RWPE1 (cell line): Measurements from ENCODE around the gene RAB43.
A peak's percentile ranks its signal among the peaks of the same experiment; 100 is the strongest.

ENCODE experiments used
- CTCF ChIA-PET: fragments of 350-600 bp; sonication (Branson Sonifier 250); formaldehyde crosslinking; extraction: SDS; loops from one replicate; lab custom pipeline; 2021; lab: Yijun Ruan, JAX
- POLR2A ChIA-PET: fragments of 400-600 bp; formaldehyde crosslinking; extraction: SDS; loops from one replicate; lab custom pipeline; 2020; ENCODE audit warnings: antibody characterized with exemption; ENCODE audit not compliant: low non-redundant PET; lab: Yijun Ruan, JAX
- DNase-seq: peaks from one replicate; pipeline ENCODE4 v3.0.0; 2012; ENCODE audit warnings: low spot score
- H3K27ac ChIP-seq: fragments of 450-650 bp; 2 replicates; pipeline ENCODE4 v1.5.1; 2017
- CTCF ChIP-seq: fragments of 450-650 bp; conservative IDR thresholded peaks from 2 replicates; pipeline ENCODE4 v1.5.1; 2017; ENCODE audit warnings: low read depth, mild to moderate bottlenecking

The RAB43 gene

GRCh38 chr3:129130291-129130813 is 8.7 kb upstream of the RAB43 start:
- ChIA-PET POLR2A (no interaction called here), CTCF (interaction anchor here (0.6 kb wide), 1 partner anchor 8 kb away, joined by 3 read pairs; no protein-coding TSS in a partner anchor)
- no peak overlapping the region for H3K27ac ChIP-seq
- TF ChIP-seq CTCF, result no peak
- no peak for DNase-seq

- H3K27ac ChIP-seq, result peak overlapping the region; percentile 39; the same call in 1 of the 2 replicates
- ChIA-PET CTCF (interaction anchor here (0.6 kb wide), 2 partner anchors 105 to 148 kb away, joined by 3 read pairs; no protein-coding TSS in a partner anchor), POLR2A (no interaction called here)
- TF ChIP-seq CTCF, result no peak
- no peak for DNase-seq
These were observed 7.0 kb upstream of the RAB43 start for GRCh38 chr3:129128357-129129155.

GRCh38 chr3:129126726-129127280 is 5.2 kb upstream of the RAB43 start:
- H3K27ac ChIP-seq, result peak overlapping the region; percentile 39
- TF ChIP-seq CTCF, result no peak
- ChIA-PET CTCF (interaction anchor here (0.8 kb wide), 1 partner anchor 157 kb away, joined by 6 read pairs; no protein-coding TSS in a partner anchor), POLR2A (no interaction called here)
- DNase-seq, result no peak

- DNase-seq, result no peak
- no peak for TF ChIP-seq CTCF
- ChIA-PET POLR2A (no interaction called here), CTCF (interaction anchor here (1.0 kb wide), 1 partner anchor 154 kb away, joined by 3 read pairs; no protein-coding TSS in a partner anchor)
- H3K27ac ChIP-seq, result peak overlapping the region; percentile 83
These were observed 1.9 kb upstream of the RAB43 start for GRCh38 chr3:129123314-129124060.

GRCh38 chr3:129122412-129123011 is 908 bp upstream of the RAB43 start:
- CTCF ChIA-PET, result interaction anchor here (0.6 to 1.0 kb wide), 3 partner anchors 8 to 153 kb away, joined by 3 read pairs; no protein-coding TSS in a partner anchor
- POLR2A ChIA-PET, result no interaction called here
- no peak for TF ChIP-seq CTCF
- peak overlapping the region; percentile 83 for H3K27ac ChIP-seq
- no peak for DNase-seq
